C4-2B (cell line): ENCODE measurements around the gene GPR61.

Experiments
- CTCF ChIP-seq: fragments of 450-650 bp; conservative IDR thresholded peaks from 2 replicates; pipeline ENCODE4 v1.5.1; 2017; ENCODE audit warnings: mild to moderate bottlenecking
- ZFX ChIP-seq: fragments of 450-650 bp; IDR thresholded peaks from 2 replicates; pipeline ENCODE4 v1.6.1; 2017

GRCh38 chr1:109493227-109493626 lies 46.4 kb upstream of the GPR61 start:
- TF ChIP-seq CTCF (no peak), ZFX (no peak)
